ENCODE measurements around the gene DNM3. TPM values are rescaled to one million over a fixed set of nuclear protein-coding genes. Genes with fewer than 3 reads are reported as not detected.

Gene DNM3
- total and polyA plus RNA-seq, 10 of the 15 experiments (the other 5 are each of a cell fraction or from before 2014, with no cell fraction given), result 0.03 to 1.5 (median 0.08) TPM; not detected in 3

GRCh38 chr1:172380441-172381244, 539.3 kb downstream of the DNM3 start (continued):
- TF ChIP-seq ZNF592 (IDR thresholded peaks at IDR 0.05) (0 out of 2 replicates have a peak, but pooled peaks have one; percentile 23), CREM (IDR thresholded peaks at IDR 0.05; ENCODE audit: low read depth) (0 out of 2 replicates have a peak, but pooled peaks have one; percentile 28), PAX8 (IDR thresholded peaks at IDR 0.05) (no peak), GABPA (IDR thresholded peaks at IDR 0.05; ENCODE audit: low read depth) (0 out of 2 replicates have a peak, but pooled peaks have one; percentile 35), ZNF384 (IDR thresholded peaks at IDR 0.05; ENCODE audit: borderline replicate concordance, low read depth, low read length) (peak; percentile 97), FOXK2 (IDR thresholded peaks at IDR 0.05) (no peak), CBX5 (IDR thresholded peaks at IDR 0.05; ENCODE audit: low read depth) (peak; percentile 43; the same call in 1 of the 2 replicates), MEF2A (IDR thresholded peaks at IDR 0.05; ENCODE audit: insufficient read depth, low read depth, low read length) (peak; percentile 78), MTA3 (IDR thresholded peaks at IDR 0.05; ENCODE audit: borderline replicate concordance, low read length) (no peak; the same call in 1 of the 2 replicates), ZZZ3 (IDR thresholded peaks at IDR 0.05; ENCODE audit: control insufficient read depth, insufficient read length, low read depth) (no peak)
- TF ChIP-seq, protein P1, sequence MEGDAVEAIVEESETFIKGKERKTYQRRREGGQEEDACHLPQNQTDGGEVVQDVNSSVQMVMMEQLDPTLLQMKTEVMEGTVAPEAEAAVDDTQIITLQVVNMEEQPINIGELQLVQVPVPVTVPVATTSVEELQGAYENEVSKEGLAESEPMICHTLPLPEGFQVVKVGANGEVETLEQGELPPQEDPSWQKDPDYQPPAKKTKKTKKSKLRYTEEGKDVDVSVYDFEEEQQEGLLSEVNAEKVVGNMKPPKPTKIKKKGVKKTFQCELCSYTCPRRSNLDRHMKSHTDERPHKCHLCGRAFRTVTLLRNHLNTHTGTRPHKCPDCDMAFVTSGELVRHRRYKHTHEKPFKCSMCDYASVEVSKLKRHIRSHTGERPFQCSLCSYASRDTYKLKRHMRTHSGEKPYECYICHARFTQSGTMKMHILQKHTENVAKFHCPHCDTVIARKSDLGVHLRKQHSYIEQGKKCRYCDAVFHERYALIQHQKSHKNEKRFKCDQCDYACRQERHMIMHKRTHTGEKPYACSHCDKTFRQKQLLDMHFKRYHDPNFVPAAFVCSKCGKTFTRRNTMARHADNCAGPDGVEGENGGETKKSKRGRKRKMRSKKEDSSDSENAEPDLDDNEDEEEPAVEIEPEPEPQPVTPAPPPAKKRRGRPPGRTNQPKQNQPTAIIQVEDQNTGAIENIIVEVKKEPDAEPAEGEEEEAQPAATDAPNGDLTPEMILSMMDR (IDR thresholded peaks at IDR 0.05 in 2 of 3, conservative IDR thresholded peaks at IDR 0.05 in 1 of 3; ENCODE audit: control insufficient read depth in 2 of 3, extremely low read depth in 1 of 3, insufficient read depth in 1 of 3, low read depth in 3 of 3, low read length in 3 of 3), result peak in 1 of 3 experiments; percentile 19; a peak in 1 of 6 replicates

Data from GM12878 (cell line).